ENCODE measurements around the gene CNTRL.
"Not testable (repeated sequence)": the region's sequence is repeated elsewhere in the genome, so short reads cannot be mapped to it uniquely, and the experiment has no call there.

The CNTRL gene

DNA sequence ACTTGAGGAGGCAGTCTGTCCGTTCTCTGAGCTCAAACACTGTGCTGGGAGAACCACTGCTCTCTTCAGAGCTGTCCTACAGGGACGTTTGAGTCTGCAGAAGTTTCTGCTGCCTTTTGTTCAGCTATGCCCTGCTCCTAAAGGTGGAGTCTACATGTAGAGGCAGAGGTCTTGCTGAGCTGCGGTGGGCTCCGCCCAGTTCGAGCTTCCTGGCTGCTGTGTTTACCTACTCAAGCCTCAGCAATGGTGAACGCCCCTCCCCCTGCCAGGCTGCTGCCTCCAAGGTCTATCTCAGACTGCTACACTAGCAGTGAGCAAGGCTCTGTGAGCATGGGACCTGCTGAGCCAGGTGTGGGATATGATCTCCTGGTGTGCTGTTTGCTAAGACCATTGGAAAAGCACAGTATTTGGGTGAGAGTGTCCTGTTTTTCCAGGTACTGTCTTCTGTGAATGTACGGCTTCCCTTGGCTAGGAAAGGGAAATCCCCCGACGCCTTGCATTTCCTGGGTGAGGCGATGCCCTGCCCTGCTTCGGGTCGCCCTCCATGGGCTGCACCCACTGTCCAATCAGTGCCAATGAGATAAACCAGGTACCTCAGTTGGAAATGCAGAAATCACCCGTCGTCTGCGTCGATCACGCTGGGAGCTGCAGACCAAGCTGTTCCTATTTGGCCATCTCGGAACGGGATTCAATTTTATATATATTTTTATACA is 58.5 kb downstream of the CNTRL start:
- peak; percentile 67 for DNase-seq

DNA sequence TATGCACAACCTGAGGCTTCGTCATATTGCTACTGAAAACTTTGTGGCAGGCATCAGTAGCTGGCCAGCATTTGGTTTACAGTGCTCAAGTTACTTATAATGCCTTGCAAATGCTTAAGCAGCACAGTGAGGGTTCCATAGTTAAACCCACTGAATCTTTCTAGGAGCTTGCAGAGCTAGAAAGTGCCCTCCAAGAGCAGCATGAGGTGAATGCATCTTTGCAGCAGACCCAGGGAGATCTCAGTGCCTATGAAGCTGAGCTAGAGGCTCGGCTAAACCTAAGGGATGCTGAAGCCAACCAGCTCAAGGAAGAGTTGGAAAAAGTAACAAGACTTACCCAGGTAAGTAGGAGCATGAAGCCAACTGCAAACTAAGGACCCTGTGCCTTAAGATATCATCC is 60.9 kb downstream of the CNTRL start:
- no peak for DNase-seq

GRCh38 chr9:121138561-121138960 is 63.8 kb downstream of the CNTRL start:
- DNase-seq, result no peak

- DNase-seq, result no peak
Measured at GRCh38 chr9:121138973-121139372, 64.2 kb downstream of the CNTRL start.

- no peak for DNase-seq
Measured at GRCh38 chr9:121140162-121140561, 65.4 kb downstream of the CNTRL start.

GRCh38 chr9:121141306-121141705 is 66.6 kb downstream of the CNTRL start:
- no peak for DNase-seq

DNA sequence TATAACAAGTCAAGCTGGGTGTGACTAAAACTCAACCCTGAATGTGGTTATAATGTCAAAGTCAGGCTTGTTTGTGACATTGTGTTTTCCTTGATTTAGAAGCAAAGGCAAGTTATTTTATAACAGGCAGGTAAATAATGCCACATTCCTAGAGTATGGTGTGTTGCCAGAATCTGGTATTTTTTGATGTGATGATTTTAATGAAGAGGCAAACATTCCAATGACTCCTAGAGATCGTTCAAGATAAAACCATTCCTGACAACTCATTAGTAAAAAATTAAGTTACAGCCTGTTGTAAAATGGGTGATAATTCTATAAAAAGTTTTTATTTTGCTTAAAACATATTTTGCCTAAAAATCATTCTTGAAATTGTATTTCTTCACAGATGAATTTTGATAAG is 67.0 kb downstream of the CNTRL start:
- DNase-seq, result no peak

DNA sequence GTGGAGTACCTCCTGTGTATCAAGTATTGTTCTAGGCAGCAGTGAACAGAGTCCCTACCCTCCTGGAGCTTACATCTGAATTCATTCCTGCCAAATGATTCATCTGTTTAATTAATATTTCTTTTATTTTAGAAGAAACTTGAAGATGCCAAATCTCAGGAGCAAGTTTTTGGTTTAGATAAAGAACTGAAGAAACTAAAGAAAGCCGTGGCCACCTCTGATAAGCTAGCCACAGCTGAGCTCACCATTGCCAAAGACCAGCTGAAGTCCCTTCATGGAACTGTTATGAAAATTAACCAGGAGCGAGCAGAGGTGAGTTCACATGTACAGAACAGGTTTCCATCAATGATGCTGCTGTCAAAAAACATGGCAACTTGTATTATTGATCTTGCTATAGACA is 69.0 kb downstream of the CNTRL start:
- DNase-seq, result no peak

GRCh38 chr9:121144482-121144881 is 69.7 kb downstream of the CNTRL start:
- DNase-seq, result no peak

DNA sequence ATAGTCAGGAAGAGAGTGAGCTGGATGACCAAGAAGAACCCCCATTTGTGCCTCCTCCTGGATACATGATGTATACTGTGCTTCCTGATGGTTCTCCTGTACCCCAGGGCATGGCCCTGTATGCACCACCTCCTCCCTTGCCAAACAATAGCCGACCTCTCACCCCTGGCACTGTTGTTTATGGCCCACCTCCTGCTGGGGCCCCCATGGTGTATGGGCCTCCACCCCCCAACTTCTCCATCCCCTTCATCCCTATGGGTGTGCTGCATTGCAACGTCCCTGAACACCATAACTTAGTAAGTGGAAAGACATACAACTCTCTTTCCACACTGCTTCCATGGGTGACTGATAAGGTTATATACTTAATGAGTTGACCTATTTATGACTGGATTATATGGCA is 75.4 kb downstream of the CNTRL start:
- DNase-seq, result no peak

- DNase-seq, result no peak
Measured at GRCh38 chr9:121153642-121154041, 78.9 kb downstream of the CNTRL start.

DNA sequence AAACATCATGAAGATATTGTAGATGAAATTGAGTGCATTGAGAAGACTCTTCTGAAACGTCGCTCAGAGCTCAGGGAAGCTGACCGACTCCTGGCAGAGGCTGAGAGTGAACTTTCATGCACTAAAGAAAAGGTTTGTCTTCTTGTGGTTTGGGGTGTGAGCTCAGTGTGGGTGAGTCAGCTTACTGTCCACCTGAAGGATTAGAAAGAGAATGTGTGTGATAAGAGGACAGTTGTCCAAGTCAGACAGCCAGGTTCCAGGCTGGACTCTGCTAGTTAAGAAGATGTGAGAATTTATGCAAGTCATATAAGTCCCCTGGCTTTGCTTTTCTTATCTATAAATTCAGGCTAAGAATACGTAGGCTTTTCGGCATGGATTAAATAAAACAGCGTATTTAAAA is 80.0 kb downstream of the CNTRL start:
- no peak for DNase-seq

DNA sequence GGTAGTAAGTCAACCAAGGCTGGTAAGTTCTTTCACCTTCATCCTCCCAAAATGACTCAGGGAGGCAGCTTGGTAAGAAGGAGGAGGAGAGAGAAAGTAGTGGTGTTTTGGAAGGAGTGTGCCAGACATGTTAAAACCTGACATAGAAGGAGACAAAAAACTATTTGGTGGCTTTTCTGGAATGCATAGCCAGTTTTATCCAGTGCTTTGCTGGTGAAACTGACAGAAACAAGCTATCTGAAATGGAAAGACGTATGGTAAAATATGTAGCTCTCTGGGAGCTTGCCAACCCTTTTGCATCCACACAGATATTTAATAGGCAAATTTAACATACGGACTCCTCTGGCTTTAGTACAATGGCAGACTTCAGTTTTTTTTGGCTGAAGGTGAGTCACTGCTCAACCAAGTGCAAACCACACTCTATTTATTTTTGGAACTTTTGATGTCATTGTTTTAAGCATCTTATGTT is 81.5 kb downstream of the CNTRL start:
- no peak for DNase-seq

DNA sequence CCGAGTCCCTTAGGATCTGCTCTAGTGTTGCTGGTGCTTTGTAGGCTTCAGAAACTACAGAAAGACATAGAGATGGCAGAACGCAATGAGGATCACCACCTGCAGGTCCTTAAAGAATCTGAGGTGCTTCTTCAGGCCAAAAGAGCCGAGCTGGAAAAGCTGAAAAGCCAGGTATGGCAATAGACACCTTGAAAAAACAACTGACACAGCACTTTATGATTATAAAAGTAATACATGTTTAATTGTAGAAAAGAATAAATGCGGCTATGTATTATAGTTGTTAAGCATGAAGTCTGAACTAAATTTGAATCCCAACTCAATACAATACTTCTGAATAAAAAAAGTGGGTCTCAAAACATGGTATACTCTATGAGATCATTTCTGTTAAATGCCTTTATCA is 83.2 kb downstream of the CNTRL start:
- DNase-seq, result no peak

GRCh38 chr9:121160025-121160424 is 85.3 kb downstream of the CNTRL start:
- no peak for DNase-seq

DNA sequence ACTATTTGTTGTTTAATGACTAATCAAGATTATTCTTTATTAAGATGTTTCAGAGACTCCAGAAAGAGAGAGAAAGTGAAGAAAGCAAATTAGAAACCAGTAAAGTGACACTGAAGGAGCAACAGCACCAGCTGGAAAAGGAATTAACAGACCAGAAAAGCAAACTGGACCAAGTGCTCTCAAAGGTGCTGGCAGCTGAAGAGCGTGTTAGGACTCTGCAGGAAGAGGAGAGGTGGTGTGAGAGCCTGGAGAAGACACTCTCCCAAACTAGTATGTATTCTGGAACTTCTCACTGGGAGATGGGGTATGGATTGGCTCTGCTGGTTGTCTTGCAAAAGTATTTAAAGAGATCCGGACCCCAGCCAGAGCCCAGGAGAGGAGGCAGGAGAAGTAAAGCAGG is 93.3 kb downstream of the CNTRL start:
- no peak for DNase-seq

DNA sequence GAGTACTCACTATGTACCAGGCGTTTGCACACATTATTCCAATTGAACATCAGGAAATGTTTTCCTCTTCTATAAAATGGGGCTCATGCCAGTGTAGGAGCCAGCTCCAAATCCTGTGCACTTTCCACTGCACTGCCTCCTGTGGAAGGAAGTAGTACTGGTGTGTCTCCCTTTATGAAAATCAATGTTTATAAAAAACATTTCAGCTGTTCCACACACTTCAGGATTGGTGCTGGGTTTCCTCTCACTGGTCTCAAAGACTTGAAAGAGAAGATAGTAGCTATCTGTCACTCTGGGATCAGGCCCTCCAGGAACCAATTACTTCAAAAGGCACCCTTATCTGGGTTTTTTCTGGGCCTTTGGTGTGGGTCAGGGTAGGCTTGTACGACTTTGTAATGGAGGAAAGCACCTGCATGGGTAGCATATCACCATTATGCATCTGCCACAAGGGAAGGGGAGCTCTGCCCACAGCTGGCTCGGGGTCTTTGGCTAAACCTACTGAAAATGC is 94.4 kb downstream of the CNTRL start:
- no peak for DNase-seq

- no peak for DNase-seq
Measured at GRCh38 chr9:121171236-121171635, 96.5 kb downstream of the CNTRL start.

- DNase-seq, result no peak
Measured at GRCh38 chr9:121172726-121173487, 98.2 kb downstream of the CNTRL start.

DNA sequence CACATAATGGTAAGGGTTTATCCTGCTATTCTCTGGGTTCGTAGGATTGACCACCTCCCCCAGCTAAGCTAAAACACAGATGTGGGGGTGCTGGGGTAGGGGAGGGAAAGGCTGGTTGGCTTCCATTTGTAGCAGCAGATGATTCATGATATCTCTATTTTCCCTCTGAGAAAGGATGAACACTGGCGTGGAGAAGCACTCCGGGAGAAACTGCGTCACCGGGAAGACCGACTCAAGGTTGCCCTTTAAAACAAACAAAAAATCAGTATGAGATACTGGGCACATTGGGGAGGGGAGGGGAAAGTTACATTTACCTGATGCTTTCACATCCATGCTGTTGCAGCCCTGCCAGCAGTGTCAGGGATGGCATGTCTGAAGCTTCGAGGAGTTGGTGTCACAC is 98.7 kb downstream of the CNTRL start:
- DNase-seq, result no peak

DNA sequence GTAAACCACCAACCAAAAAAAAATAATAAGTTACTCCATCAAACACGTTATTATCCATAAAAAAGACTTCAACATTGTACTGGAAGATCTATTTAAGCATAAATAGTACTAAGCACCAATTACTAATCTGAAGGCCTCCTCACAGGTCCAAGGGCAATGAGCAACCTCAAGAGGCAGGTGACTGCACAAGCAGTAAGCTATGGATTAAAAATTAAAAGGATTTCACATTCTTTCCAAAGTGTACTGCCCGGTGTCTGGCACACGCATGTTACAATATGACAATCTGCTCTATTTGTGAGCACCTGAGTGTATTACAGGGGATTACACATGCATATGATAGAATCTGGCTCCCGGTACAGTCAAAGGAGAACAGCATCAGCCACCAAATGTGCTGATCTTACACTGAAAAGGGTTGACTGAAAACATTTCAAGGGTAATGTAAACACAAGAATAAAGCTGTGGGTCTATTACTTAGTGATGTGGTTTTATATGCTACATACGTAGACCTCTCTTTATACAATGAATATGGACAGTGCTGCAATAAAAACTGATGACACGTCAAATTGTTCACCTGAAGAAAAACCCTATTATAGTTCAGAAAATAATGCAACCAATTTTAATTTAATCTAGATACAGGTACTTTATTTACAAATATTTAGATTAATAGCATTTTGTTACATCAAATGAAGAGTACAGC is 104.1 kb downstream of the CNTRL start:
- no peak for DNase-seq

DNA sequence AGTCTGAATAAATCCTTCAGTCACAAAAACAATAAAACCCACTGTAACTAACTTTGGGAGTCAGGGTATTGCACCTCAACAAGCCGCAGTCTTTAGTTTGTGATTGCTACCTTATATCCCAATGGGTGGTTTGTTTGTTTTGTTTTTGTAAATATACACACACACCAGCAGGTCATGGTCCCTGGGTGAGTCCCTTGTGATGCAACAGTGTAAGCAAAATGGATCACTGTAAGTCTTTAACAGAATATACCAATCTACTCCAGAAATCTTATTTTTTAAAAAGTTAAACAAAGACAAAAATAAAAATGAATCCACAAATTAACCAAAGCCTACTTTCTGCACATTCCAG is 104.6 kb downstream of the CNTRL start:
- not testable (repeated sequence) for DNase-seq

- no peak for DNase-seq
Measured at GRCh38 chr9:121179930-121180681, 105.4 kb downstream of the CNTRL start.

All from DMS153 (cell line).